Measurements from ENCODE around the gene ZNF540.

The ZNF540 gene

DNA sequence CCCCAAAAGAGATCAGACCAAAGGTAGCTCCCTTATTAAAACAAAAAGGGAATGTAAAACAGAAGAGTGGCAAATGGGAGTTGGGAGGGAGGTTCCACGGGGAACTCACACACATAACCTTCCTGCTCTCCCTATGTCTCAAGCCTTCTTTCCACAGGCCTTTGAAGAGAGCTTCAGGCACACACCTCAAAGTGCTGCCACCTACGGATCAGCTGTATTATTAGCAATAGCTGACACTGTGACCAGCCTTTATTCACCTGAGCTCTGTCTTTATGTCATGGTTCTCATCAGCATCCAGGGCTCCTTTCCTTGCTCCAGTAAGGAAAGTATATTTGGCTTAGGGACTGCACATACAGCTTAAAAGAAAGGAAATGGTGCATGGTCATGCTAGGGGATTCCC is 11.3 kb upstream of the ZNF540 start:
- TF ChIP-seq, protein P1, sequence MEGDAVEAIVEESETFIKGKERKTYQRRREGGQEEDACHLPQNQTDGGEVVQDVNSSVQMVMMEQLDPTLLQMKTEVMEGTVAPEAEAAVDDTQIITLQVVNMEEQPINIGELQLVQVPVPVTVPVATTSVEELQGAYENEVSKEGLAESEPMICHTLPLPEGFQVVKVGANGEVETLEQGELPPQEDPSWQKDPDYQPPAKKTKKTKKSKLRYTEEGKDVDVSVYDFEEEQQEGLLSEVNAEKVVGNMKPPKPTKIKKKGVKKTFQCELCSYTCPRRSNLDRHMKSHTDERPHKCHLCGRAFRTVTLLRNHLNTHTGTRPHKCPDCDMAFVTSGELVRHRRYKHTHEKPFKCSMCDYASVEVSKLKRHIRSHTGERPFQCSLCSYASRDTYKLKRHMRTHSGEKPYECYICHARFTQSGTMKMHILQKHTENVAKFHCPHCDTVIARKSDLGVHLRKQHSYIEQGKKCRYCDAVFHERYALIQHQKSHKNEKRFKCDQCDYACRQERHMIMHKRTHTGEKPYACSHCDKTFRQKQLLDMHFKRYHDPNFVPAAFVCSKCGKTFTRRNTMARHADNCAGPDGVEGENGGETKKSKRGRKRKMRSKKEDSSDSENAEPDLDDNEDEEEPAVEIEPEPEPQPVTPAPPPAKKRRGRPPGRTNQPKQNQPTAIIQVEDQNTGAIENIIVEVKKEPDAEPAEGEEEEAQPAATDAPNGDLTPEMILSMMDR (IDR thresholded peaks at IDR 0.05; ENCODE audit: low read depth, low read length, missing control alignments): no peak
- no peak overlapping the region for H3K4me3 ChIP-seq (ENCODE audit: low read depth, low read length)
- DNase-seq (ENCODE audit: low read depth): no peak

DNA sequence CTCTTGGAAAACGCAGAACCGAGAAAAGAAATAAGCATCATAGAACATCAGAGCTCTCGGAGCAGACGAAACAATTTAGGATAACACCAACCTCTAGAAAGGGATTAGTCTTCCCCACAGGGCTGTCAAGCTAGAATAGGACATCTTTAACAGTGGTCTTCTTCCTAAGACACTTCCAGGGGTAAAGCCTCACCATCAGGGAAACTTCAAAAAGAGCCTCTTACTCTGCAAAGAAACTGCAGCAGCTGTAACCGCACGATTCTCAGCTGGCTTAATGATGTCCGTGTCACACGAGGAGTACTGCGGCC is 726 bp upstream of the ZNF540 start:
- TF ChIP-seq, protein P1 (IDR thresholded peaks at IDR 0.05; ENCODE audit: low read depth, low read length, missing control alignments): no peak
- no peak for DNase-seq (ENCODE audit: low read depth)
- H3K4me3 ChIP-seq (ENCODE audit: low read depth, low read length): peak overlapping the region; percentile 73

DNA sequence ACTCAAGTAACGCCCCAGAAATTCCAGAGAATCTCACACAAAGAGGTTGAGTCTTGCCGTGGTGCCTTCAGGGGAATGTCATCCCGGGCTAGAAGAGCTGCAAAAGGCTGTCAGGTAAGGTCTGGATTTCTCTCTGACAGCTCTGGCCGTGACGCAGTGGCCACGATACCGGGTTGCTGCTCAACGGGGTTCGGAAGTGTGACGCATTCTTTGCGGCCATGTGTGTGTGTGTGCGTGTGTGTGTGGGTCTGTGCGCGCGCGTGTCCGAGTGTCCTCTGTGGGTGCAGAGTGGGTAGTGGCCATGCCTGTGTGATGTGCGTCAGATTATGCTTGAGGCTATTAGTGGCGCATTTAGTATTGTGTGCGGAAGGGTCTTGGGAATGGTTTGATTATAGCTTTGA is 306 bp downstream of the ZNF540 start:
- peak; percentile 12 for DNase-seq (ENCODE audit: low read depth)
- peak overlapping the region; percentile 73 for H3K4me3 ChIP-seq (ENCODE audit: low read depth, low read length)
- TF ChIP-seq, protein P1 (IDR thresholded peaks at IDR 0.05; ENCODE audit: low read depth, low read length, missing control alignments): no peak

DNA sequence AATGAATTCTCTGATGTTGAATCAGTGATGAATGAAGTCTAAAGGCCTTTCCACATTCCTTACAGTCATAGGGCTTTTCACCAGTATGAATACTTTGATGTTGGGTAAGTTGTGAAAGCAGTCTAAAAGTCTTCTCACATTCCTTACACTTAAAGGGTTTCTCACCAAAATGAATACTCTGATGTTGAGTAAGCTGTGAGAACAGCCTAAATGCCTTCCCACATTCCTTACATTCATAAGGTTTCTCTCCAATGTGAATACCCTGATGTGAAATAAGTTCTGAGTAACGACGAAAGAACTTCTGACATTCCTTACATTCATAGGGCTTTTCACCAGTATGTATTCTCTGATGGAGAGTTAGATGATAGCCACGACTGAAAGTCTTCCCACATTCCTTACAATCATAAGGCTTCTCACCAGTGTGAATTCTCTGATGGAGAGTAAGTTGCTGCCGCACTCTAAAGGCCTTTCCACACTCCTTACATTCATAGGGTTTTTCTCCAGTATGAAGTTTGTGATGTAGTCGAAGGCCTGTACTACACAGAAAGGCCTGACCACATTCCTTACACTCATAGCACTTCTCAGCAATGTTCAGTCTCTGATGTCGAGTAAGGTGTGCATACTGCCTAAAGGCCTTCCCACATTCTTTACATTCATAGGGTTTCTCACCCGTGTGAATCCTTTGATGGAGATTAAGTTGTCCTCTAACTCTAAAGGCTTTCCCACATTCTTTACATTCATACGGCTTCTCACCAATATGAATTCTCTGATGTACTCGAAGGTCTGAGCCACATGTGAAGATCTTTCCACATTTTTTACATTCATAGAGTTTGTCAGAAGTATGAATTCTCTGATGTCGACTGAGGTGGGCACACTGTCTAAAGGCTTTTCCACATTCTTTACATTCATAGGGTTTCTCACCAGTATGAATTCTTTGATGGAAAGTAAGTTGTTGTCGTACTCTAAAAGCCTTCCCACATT is 40.7 kb downstream of the ZNF540 start:
- TF ChIP-seq, protein P1 (IDR thresholded peaks at IDR 0.05; ENCODE audit: low read depth, low read length, missing control alignments): no peak
- DNase-seq (ENCODE audit: low read depth): no peak
- H3K4me3 ChIP-seq (ENCODE audit: low read depth, low read length): no peak overlapping the region

- TF ChIP-seq, protein P1 (IDR thresholded peaks at IDR 0.05; ENCODE audit: low read depth, low read length, missing control alignments): no peak
- no peak for DNase-seq (ENCODE audit: low read depth)
- H3K4me3 ChIP-seq (ENCODE audit: low read depth, low read length): peak overlapping the region; percentile 85
Measured at GRCh38 chr19:37654118-37654517, 59.4 kb downstream of the ZNF540 start.

- DNase-seq (ENCODE audit: low read depth): peak; percentile 21
- TF ChIP-seq, protein P1 (IDR thresholded peaks at IDR 0.05; ENCODE audit: low read depth, low read length, missing control alignments): no peak
- H3K4me3 ChIP-seq (ENCODE audit: low read depth, low read length): peak overlapping the region; percentile 85
Measured at GRCh38 chr19:37654629-37655300, 60.1 kb downstream of the ZNF540 start.
